GM18907 (cell line): Measurements from ENCODE around the gene RPL28.

Experiments
- ATAC-seq: cut with Tn5 transposase; IDR thresholded peaks from one replicate; pipeline ENCODE4 v1.9.1; 2021; ENCODE audit warnings: mild to moderate bottlenecking, moderate library complexity; ENCODE audit not compliant: unreplicated experiment

Gene RPL28

DNA sequence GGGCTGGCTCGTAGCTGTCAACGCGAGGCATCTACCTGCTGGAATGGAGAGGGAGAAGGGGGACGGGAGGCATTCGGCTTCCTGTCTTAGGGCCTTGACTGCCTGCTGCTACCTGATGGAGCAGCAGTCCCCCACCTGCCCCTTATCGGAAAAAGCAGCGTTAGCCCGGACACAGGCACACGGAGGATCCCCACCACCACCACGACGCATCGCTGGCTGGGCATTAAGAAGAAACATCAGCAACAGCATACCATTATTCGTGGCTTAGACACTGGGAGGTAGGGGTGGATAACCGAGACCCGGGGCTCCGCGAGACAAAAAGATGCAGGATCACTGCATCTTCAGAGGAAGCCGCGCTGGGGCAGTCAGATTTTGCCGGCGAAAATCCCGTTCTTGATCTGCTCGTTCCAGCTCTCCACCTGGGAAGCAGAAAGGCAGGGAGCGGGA lies 32.4 kb upstream of the RPL28 start:
- ATAC-seq: no peak

DNA sequence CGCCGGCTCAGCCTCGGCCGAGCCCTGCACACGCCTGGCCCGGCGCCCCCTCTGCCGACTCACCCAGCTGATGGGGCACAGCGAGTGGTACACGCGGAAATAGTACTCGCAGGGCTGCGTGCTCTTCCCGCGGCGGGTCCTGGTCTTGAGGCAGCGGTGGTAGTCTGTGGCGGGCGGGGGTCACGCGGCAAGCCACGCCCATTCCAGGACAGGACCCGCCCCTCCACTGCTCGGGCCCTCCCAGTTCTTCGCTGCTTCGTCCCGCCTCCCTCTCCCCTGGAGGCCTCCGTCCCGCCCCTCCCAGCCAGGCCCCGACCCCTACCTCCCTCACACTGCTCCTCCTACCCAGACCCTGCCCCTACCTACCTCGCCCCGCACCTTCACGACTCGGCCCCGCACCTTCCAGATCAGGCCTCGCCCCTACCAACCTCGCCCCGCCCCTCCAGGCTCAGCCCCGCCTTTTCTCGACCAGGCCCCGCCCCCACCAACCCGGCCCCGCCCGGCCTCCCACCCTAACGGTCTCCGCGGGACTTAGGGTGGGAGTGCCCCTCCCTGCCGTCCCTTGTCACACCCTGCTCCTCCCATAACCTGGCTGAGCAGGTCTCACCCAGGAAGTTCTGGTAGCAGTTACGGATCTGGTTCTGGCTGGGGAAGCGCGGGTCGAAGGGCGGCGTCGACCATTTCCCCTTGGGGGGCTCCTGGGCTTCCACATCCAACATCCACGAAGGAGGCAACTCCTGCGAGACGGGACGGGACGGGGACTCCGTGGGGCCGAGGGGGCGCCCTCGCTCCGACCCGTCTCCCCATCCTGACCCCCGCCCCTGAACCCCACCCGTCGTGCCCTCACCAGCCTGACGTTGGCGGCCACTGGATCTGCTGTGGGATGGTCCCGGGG lies 31.7 kb upstream of the RPL28 start:
- ATAC-seq: no peak

DNA sequence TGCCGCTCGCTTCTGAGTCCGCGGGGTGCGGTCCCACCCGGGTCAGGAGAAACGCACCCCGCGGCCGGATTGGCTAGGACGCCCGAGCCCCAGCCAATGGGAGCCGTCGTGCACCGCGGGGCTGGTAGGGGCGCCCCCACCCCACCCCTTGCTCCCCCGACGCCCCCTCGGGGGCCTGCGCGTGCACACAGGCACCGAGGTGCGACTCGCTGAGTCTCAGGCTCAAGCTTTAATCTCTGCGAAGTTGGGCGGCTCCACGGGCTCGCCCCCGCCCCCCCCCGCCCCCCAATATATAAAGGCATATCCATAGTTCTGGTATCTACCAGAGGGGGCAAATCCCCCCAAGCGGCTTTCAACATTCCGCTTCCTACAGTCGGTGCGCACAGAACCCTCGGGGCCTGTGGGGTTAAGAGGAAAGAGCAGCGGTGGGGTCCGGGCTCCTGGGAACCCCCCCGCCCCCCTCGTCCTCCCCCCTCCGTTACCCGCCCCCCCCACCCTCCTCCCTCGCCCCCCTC lies 31.0 kb upstream of the RPL28 start, which contains the start of gene COX6B2:
COX6B2 (minus strand) TSS at position 22 of the 515 bp plus-strand sequence. CDS start 198 bp downstream, outside the sequence.
- no peak for ATAC-seq

DNA sequence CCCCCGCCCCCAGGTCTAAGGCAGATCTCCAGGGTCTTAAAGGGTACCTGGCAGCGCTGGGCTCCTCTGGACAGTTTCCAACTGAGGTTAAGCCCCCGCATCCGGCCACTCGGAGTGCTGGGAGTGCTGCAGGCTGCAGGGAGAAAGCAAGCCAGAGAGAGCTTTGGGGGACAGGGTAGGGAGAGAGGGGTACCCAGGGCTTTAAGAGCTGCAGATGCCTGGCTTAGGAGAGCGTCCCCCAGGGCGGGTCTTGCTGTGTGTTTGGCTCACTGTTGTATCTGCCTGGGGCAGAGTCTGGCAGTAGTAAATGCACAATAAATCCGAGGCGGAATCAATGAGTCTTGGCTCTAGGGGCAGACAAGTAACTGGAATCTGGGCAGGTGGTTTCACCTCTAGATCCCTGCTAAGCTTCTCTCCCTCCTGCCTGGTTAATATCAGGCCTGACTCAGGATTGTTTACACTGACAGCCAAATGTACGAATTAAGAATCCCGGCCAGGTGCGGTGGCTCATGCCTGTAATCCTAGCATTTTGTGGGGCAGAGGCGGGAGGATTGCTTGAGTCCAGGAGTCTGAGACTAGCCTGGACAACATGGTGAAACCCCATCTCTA lies 30.4 kb upstream of the RPL28 start:
- no peak for ATAC-seq

DNA sequence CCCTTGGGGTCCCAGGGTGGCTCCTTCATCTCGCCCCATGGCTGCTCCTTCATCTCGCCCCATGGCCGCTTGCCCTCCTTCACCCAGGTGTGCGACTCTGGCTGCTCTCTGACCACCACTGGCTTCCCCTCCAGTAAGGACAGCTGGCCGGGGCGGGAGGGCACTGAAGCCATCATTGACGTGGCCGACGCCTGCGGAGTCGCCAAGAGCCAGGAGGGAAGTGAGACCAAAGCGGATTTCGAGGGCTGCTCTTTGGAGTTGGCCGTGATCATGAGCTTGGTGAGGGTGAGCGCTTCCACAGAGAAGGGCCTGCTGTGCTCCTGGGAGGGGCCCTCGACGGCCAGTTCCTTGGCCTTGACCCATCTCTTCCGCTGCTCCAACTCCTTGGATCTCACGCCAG lies 27.2 kb upstream of the RPL28 start:
- ATAC-seq: no peak

DNA sequence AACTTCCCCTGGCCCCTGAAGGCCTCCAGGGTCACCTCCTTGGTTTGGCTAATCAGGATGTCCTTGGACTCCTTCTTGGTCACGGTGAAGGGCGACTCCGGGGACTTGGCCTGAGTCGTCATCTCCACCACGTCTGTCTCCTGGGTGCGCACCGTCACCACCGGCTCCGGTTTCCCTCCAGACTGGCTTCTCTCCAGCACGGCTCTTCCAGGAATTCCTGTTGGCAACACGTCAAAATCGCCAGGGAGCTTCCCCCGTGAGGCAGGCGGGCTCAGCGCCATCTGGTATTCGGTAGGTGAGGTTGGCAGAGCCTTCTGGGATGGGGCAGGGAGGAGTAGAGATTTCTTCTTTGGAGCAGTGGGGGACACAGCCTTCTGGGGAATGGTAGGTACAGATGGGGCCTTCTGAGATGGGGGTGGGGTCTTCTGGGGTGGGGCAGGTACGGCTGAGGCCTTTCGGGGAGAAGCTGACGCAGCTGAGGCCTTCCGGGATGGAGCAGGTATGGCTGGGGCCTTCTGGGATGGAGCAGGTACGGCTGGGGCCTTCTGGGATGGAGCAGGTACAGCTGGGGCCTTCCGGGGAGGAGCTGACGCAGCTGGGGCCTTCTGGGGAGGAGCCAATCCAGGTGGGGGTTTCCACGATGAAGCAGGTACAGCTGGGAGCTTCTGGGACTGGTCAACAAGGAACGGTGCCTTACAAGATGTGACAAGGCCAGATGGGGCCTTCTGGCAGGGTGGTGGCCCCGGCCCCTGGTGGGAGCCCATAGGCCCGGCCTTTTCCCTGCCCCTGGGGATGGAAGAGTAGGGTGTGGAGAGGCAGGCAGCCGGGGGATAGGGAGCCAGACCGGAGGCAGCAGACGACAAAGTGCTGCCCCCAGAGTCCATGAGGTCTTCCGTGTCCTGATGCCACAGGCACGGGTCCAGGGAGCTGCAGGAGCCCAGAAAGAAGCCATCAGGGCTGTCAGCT lies 26.5 kb upstream of the RPL28 start:
- no peak for ATAC-seq

DNA sequence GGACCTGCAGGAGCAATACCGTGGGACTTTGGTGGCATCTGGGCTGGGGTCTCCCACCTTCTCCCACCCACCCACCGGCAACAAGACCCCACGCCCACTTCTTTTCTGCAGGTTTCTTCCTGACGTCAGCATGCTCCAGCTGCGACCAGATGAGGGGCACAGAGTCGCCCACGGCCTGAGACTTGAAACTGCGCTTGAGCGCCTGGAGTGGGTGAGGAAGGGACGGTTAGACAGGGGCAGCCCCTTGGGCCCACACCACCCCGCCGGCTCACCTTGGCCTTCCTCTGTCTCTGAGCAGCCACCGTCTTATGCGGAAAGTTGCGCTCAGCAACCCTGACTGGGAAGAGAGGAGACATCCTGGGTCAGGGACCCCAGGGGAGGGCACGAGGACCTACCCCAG lies 24.8 kb upstream of the RPL28 start:
- no peak for ATAC-seq

DNA sequence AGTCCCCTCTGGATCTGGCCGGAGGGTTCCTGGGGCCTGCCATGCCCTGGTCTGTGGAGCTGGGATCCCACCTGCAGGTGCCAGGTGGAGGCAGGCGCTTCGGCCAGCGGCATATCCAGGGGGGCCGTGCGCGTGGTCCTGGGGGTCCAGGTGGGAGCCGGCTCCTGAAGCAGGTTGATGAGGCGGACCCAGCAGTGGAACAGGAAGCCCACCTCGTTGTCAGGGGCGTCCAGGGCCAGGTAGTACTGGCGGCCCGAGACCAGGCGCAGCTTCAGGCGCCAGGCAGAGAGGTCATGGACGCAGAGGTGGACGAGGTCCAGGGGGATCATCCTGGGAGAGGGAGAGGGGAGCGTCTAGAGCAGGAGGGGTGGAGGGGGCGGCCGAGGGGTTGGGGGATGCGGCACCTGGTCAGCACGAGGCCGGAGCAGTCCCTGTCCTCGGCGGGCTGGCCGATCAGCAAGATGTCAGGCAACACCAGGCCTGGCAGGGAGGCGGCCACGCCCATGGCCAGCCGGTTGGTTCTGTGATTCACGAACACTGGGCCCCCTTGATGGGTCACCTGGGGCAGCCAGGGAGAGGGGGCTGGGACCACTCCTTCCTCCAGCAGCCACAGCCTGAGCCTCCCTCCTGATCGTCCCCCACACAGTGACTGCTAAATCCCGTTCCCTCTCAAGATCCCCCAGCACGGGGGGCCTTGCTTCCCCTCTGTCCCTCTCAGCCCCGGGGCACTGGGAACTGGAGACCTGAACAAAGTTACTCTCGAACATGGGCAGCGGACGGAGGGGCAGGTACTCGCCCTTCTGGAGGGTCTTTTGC lies 23.4 kb upstream of the RPL28 start:
- ATAC-seq: no peak

DNA sequence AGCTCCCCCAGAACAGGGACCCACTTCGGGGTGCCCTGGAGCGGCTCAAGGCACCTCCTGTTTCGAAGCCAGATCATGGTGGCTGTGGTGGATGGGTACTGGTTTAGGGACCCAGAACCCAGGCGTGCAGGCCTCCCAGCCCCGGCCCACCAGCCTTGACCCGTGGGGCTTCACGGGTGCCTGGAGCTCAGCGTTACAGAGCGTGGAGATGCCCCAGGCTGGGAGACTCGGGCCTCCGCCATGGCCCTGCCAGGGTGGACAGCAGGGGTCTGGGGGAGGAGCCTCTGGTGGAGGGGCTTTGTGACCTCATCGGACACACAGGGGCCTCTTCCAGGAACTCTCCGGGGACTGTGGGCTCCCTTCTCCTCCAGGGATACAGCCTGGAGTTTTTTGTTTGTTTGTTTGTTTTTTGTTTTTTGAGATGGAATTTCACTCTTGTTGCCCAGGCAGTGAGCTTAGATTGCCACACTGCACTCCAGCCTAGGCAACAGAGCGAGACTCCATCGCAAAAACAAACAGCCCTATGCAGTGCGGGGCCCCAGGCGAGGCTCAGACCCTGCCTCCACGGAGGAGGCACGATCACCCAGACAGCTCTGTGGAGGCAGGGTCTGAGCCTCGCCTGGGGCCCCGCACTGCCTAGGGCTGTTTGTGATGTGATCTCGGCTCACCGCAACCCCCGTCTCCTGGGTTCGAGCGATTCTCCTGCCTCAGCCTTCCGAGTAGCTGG lies 22.6 kb upstream of the RPL28 start, which contains the start of gene GARIN5B:
GARIN5B (minus strand) TSS at position 271 of the 727 bp plus-strand sequence; CDS start at position 77, 194 bp downstream.
- no peak for ATAC-seq

DNA sequence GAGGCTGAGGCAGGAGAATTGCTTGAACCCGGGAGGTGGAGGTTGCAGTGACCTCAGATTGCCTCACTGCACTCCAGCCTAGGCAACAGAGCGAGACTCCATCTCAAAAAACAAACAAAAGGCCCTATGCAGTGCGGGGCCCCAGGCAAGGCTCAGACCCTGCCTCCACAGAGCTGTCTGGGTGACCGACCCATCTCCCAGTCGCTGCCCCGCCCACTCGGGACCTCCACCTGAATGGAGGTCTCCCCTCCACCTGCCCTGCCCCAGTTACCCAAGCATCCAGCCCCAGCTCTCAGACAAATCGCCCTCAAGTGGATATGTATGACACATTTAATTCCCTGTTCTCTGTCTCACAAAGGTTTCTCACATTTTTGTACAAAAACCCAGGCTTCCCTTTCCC lies 20.5 kb upstream of the RPL28 start:
- ATAC-seq: no peak

DNA sequence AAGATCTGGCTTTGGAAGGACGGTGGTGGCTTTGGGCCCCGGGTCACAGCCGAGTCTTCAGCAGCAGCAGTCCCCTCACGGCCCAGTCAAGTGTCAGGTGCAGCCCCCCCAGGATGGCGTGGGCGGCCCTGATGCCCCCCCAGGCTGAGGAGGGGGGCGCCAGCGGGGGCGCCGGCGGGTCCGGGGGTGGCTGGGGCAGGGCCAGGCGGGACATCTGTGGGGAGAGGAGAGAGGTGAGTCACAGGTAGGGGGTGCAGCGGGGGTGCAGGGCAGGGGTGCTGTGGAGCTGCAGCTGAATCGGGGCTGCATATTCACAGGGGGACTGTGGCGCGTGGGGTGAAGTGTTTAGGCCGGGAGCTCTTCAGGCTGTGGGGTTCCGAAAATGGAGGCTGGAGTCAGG lies 19.8 kb upstream of the RPL28 start:
- no peak for ATAC-seq

DNA sequence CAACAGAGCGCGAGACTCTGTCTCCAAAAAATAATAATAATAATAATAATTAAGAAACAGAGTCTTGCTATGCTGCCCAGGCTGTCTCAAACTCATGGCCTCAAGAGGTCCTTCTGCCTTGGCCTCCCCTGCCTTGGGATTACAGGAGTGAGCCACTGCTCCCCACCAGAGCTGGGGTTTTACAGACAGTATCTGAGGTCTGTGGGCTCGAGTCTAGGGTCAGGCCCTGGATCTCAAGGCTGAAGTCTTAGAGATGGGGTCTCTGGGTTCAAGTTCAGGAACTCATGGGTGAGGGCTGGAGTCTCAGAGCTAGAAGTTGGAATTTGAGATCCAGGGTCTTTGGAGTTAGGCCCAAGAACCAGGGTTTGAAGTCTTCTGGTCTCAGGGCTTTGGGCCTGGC lies 18.9 kb upstream of the RPL28 start:
- ATAC-seq: no peak

DNA sequence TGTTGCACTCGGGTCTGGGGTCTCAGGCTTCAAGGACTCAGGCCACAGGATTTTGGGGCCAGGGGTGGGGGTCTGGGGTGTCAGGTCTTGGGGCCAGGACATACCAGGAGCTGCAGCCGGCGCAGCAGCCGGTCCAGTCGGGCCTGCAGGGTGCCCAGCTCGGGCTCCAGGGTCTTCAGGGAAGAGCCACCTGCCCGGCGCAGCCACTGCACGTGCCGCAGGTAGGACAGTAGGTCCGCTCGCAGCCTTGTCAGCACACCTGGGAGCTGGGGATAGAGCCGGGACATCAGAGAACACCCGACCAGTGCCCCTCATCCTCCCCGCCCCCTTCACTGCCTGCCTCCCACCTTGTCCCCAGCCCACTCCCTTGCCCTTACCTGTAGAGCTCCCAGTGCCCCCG lies 17.6 kb upstream of the RPL28 start:
- no peak for ATAC-seq

DNA sequence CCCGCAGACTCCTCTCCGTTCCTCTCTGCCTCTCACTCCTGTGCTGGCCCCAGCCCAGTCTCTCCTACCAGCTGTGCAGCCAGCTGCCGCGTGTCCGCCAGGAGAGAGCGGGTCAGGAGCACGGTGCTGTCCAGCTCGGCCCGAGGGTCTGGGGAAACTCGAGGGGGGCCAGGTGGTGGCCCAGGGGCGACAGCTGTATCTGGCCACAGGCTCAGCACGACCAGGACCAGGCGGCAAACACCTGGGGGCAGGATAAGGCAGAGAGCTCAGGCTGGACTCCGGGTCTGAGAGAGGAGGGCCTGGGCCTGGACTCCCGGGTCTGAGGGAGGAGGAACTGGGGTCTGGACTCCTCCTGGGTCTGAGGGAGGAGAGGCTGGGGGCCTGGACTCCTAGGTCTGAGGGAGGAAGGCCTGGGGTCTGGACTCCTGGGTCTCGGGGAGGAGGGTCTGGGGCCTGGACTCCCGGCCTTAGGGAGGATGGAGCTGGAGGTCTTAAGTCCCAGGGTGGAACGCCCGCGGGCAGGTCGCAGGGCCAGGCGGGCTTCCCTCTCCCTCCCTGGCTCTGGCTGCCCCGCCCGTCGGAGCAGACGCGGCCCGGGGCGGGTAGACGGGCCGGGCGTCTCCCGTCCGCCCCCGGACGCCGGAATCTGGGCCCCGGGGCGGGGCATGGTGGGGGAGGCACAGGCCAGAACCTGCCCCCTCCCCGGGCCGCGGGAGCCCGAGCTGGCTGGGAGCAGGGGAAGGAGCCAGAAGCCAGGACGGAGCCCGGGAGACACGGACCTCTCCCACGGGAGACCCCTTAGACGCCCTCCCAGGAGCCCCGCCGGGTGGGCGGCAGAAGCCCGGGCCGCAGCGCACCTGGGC lies 16.8 kb upstream of the RPL28 start:
- ATAC-seq: no peak

DNA sequence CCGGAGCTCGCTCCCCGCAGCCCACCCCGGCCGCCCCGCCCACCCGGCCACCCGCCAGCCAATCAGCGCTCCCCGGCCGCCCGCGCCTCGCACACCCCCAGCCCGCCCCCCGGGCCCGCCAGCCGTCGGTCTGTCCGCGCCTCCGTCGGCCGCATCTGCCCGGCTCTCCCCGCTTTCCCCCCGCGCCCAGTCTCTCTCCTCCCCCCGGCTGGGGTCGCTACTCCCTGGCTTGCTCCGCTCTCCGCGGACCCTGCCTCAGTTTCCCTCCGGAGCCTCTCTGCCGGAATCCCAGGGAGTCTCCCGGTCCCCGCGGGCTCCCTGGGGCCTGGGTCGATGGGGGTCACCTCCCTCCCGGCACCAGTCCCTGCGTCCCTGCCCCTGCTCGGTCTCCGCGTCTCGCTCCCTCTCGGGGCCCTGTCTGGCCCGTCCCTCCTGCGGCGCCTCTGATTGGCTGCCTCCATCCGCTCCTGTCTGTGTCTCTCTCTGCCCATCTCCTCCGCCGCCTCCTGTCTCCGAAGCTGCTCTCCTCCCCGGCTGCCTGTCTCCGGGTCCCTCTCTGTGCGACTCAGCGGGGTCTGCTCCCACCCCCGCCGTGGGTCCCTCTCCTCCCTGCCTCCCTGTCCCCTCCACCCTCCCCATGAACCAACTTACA lies 16.0 kb upstream of the RPL28 start:
- ATAC-seq: no peak

DNA sequence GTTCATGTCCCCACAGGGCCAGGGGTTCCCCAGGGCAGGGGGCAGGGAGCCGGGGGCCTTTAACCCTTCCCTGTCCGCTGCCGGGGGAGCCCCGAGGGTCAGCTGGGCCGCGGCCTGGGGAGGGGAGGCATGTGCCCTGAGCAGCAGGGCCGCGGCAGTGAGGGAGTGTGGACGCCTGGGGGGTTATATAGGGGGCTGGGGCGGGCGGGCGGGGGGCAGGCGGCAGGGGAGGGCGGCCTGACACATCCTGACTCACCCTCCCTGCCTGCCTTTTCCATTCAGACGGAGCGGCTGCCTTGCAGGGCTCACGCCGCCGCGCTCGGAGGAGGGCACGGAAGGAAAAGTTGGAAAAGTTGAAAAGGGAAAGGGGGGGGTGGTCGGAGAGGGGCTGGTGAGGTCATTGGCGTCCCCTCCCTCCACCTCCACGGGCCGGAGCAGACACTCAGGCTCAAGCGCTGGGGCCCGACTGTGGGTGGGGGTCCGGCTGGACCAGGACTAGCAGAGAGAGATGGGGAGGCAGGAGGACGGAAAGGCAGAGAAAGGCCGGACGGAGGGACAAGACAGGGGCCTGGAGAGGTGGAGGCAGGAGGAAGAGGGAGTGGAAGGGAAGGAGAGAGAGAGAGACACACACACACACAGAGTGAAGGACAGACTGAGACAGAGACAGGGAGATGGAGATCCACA lies 15.3 kb upstream of the RPL28 start, which contains the start of gene IL11:
IL11 (minus strand) TSS at position 159 of the 684 bp plus-strand sequence; CDS start at position 6, 153 bp downstream.
- no peak for ATAC-seq
